ENCODE measurements around the gene ANO10.

DNA sequence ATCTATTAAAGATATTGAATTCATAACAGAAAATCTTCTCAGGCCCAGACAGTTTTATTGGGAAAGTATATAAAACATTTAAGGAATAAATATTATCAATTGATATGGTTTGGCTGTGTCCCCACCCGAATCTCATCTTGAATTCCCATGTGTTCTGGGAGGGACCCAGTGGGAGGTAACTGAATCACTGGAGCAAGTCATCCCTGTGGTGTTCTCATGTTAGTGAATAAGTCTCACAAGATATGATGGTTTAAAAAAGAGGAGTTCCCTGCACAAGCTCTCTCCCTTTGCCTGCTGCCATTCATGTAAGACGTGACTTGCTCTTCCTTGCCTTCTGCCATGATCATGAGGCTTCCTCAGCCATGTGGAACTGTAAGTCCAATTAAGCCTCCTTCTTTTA lies 160.5 kb downstream of the ANO10 start:
- TF ChIP-seq ZNF274 (IDR thresholded peaks at IDR 0.05; ENCODE audit: low read depth, low read length) (no peak), YY1 (IDR thresholded peaks at IDR 0.05; ENCODE audit: insufficient read depth, insufficient read length) (no peak), SUZ12 (IDR thresholded peaks at IDR 0.05; ENCODE audit: extremely low read depth, insufficient read depth, insufficient read length) (no peak)

All from NT2/D1 (cell line).